HK-2 (cell line): ENCODE data around the gene SLC34A3.

Experiments
- DNase-seq: peaks from one replicate; pipeline ENCODE4 v3.0.0-alpha.2; 2018; ENCODE audit not compliant: unreplicated experiment

SLC34A3 gene

DNA sequence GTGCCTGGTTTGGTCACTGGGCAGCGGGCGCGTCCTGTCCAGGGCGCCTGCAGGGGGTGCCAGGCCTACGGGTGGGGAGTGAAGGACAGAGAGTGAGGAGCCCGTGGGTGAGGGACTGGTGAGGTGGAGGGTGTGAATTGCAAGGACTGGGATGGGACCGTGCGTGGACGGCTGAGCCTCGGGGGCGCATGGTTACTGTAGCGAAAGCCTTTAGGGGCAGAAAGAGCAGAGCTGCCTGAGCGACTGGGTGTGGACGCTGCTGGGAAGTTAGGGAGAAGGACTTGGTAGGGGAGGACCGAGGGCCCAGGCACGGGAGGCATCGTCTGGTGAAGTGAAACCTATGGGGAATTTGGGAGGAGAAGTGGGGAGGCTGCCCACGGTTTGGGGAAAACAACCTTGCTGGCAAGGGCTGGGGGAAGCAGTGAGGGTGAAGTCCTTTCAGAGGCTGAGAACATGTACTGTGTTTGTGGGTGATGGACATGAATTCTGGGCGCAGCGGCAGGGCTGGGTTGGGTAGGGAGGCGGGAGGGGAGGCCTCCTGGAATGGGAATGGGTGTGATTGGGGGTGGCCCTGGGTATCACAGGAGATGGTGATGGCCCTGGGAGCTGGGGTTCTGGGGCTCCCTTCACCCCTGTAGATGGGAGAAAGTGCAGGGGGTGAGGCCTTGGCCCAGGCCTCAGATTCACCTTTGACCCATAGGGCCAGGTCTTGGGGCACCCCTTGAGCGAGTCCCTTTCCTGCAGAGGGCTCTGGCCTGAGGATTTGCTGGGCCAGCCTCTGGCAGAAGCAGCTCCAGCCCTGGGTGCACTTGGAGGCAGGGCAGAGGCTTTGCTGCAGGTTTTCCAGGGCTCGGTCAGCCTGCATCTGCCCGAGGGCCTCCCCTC is 45.1 kb downstream of the SLC34A3 start:
- no peak for DNase-seq

DNA sequence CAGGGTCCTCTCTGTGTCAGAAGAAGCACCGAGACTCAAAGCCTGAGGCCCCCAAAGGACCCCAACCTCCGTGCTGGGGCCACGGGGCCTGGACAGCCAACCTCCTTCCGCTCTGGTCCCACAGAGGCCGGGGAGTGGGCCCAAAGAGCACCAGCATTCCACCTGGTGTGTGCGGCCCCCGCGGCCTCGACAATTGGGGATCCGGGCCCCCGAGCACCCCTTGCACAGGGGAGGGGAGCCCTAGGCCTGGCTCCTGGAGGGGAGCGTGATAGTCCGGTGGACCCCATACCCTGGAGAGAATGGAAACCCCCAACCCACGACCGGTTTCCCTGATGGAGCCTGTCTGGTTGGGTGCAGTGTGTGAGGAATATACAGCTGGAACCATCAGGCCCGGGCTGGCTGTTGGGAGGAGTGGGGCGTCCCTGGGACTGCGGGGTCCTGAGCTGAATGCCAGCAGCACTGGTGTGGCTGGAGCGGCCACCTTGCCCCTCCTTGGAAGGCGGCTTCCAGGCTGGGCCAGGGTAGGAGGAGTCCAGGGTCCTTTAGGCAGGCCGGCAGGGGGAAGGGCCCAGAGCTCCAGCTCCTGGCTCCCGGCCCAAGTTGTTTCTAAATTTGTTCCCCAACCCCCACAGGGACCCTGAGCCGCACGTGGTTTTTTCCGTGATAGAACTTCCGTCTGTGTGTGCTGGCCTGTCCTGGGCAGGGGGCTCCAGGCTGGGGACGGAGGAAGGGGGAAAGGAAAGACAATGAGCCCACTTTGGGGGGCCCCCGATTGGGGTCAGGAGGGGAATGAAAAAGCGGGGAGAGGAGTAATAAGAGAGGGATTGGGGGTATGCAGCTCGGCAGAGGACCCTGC is 46.0 kb downstream of the SLC34A3 start:
- peak; percentile 76 for DNase-seq

DNA sequence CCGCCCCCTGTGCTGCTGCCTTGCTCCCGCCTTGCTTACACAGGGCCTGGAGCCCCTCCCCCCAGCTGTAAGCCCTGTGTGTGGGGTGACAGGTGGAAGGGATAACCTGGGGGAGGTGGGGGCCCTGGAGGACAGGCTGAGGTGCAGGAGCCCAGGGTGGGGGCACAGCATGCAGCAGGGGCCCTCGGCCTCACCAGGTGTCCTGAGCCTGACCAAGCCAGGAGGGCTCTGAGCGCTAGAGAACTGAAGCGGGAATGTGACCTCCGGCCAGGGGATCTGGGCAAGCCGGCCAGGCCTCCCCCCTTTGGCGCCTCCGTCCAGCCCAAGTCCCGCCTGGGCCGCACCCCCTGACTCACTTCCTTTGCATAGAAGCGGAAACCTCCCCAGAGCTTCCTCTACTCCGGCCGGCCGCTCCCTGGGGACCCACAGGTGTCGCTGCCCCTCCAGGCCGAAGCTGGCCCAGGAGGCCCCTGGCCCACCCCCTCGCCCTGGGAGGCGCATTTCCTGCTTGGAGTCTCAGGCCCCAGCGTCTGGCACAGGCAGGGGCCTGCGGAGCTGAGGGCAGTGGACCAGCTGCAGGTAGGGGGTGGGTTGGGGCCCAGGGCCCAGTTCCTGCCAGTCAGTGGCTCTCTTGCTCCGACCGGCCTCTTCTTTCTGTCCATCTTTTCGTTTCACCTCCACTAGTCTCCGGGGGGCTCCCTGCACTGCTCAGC is 46.8 kb downstream of the SLC34A3 start, which contains the start of gene TOR4A:
Gene TOR4A, plus strand, starts transcription at position 398 of the 713 bp plus-strand sequence. CDS start 964 bp downstream, outside the sequence.
- peak; percentile 97 for DNase-seq

DNA sequence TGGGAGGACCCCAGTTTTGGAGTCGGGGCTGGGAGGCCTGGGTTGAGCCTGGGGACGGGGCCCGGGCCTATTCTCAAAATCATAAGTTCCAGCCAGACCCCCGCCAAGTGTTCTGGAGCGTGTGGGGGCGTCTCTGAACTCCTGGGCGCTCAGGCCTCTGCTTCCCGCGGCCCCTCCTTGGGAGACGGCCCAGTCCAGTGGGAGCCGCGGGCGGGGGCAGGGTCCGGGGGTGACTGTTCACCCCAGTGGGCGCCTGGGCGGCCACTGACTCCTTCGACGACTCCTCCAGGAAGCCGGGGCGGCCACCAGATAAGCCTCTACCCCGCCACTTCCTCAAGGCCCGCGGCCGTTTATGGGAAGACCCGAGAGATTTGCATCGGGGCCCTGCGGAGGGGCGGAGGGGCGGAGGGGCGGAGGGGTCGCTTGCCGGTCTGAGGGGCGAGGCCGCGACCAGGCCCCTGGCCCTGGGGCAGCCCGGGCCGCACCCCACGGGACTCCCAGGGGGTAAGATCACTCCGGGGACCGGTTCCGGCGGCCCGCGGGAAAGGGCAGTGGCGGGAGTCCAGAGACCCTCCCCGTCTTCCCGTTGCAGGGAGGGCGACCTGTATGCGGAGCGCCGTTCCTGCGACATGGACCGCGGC is 47.5 kb downstream of the SLC34A3 start:
- peak; percentile 46 for DNase-seq

DNA sequence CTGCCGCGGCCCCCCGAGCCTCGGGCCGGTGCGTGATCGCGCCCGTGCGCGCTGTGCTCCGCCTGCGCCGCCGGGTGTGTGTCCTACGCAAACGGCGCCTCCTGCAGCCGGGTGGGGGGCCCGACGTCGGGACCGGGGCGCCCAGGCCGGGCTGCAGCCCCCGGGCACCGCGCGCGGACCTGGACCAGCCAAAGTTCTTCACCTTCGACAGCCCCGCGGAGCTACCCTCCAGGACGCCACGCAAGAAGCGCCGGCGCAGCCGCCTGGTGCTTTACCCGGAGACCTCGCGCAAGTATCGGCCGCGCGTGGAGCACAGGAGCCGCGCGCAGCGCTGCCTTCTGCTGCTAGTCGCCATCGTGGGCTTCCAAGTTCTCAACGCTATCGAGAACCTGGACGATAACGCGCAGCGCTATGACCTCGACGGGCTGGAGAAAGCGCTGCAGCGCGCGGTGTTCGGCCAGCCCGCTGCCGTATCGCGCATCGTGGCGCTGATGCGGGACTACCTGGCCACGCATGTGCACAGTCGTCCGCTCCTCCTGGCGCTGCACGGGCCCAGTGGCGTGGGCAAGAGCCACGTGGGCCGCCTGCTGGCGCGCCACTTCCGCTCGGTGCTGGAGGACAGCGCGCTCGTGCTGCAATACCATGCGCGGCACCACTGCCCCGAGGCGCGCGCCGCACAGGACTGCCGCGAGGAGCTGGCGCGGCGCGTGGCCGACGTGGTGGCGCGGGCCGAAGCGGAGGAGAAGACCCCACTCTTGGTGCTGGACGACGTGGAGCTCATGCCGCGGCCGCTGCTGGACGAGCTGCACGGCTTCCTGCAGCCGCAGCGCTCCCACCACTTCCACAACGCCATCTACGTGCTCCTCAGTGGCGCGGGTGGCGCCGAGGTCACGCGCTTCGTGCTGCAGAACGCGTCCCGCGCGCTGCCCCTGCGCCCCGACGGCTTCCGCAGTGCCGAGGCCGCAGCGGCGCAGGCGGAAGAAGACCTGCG is 48.3 kb downstream of the SLC34A3 start:
- DNase-seq: no peak

DNA sequence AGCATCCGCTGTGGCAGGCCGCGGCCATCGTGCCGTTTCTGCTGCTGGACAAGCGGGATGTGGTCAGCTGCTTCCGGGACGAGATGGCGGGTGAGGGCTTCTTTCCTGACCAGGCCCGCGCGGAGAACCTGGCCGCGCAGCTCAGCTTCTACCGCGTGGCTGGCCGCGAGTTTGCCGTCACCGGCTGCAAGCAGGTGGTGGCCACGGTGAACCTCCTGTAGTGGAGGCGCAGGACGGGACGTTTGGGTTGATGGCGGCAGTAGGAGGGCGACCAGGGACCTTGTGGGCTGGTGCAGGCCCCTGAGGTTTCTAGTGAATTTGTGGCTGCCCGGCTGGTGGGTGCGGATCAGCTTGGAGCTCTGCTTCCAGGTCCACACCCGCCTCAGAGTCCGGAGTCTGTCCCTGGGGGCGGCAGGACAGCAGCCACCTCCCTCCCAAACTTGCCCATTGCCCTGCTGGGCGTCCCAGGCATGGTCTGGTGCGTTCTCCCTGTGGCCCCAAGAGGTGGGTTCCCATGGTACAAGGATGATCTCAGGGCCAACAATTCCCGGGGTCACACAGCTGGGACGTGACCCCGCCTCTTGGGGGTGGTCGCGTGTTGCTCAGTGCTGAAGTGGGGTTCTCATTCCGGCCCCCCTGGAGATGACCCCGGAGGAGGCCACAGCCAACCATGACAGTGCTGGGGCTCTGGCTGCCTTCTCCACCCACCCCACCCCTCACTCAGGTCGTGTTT is 49.2 kb downstream of the SLC34A3 start:
- no peak for DNase-seq

DNA sequence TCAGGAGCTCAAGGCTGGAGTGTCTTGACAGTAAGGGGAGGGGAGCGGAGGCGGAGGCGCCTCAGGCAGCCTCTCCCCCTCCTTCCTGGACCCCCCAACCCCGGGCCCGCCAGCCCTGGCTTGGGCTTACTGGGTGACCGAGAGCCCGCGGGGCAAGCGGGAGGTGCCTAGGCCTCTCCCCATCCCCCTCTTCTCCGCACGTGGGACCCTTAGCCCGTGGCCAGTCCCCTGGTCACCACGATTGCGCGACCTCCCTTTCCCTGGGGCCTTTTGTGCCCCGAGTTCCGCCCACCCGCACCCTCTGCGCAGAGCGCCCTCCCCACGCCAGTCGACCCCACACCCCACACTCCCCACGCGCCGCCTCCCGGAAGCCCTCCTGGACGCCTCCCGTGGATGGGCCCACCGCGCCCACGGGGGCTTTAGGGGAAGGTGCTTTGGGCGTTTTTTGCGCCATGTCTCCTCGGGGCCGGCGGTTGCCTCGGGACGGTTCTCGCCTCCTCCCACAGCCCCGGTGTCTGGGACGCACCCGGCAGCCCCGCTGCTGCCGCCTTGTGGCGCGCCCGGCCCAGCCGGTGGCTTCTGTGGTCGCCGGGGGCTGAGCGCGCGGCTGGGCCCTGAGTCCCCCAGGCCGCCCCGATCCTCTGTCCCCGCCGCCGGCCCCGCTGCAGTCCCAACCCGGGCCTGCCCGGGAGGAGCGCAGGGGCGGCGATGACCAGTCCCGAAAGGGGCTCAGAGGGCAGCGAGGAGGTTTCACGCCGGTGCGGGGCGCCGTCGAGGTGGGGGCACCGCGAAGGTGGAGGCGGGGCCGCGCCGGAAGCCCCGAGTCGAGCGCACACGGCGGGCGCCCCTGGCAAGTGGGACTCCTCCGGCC is 50.0 kb downstream of the SLC34A3 start:
- DNase-seq: no peak

DNA sequence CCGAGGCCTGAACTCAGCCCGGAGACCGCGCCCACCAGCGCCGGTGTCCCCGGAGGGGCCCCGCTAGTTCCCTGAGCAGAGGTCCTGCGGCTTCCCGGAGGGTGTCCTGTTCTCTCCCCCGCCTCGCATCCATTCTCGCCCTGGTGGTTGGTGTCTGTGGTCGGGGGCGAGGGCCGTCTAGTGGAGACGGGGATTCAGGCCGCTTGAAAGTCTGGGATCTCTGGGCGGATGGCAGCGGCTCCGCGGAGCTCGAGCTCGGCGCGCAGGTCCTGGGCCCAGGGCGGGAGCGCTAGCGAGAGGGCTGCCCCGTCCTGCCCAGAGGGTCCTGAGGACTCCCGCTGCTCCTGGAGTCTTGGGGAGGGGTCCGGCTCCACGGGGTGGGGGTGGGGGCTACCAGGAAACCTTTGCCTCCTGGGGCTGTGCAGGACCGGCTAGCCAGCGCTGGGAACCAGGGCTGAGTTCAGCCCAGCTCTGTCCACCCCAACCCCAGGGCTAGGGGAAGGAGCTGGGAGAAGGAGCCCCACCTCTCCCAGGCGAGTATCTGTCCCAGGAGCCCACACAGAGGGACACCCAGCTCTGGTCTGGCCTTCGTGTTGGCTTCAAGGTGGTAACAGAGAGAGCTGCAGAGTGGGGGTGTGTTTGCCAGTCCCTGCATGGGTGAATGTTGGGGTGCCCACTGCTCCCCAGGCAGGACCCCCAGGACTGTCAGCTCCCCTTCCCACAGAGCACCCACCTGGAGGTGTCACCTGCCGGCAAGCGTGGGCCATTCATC is 50.8 kb downstream of the SLC34A3 start:
- DNase-seq: no peak
